GDM1 (cell line): ENCODE measurements around the gene XPO1.
"Not testable (repeated sequence)": the region's sequence is repeated elsewhere in the genome, so short reads cannot be mapped to it uniquely, and the experiment has no call there.

ENCODE experiments used
- DNase-seq: peaks from one replicate; lab custom pipeline; 2025; lab: John Stamatoyannopoulos, UW

The XPO1 gene

DNA sequence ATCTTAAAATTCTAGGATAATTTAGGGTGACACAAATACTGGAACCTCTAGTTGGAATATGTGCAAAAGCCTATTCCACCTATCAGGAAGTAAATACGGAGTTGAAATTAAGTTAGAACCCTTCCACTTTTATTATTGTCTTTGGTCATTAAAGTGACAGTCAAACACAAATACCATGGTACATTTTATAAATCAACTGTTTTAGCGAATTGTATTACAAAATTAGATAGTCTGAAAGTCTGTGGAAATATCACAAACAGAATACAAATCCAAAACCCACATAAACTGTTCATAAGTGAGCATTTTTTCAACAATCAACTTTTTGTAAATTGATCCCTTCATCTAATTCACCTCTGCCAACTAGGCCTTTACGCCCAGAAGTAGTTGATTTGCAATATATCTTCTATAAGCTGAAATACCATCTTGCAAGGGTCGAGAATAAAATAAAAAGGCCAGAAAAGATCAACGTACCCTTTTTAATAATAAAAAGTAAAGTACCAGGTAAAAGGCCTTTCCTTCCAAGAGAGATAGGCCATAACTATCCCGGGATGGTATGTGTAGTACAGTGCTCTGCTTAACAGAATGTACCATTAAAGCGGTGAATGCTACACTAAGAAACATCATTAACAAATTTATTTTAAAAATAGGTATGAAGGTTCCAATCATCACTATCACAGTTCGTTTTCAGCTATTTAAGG lies 68.6 kb downstream of the XPO1 start:
- no peak for DNase-seq

DNA sequence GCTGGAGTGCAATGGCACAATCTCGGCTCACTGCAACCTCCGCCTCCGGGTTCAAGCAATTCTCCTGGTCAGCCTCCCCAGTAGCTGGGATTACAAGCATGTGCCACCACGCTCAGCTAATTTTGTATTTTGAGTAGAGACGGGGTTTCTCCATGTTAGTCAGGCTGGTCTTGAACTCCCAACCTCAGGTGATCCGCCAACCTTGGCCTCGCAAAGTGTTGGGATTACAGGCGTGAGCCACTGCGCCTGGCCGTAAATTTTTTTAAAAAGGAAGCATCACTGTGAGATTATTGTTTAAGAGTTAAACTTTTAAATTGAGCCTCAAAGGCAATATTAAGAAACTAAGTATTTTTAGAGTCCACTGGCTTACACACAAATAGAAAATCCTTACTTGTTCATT lies 69.9 kb downstream of the XPO1 start:
- DNase-seq, result not testable (repeated sequence)

DNA sequence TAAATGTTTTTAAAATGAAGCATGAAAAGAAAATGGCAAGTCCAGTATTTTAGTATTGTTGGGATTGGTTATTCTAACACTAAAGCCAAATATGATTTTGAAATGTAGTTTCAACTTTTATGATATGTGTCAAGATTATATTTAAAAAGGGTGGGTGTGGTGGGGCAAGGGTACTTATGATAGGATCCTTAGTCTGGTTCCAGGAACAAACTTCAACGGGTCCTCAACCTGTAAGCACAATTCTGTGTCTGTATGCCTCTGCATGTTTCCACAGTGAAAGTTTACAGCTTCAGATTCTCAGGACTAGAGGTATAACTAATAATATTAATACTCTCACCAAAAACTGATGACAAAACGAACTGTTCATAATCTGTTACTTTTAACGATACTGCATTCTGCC lies 73.1 kb downstream of the XPO1 start:
- DNase-seq, result no peak

GRCh38 chr2:61463769-61464475 lies 74.2 kb downstream of the XPO1 start:
- DNase-seq, result no peak

GRCh38 chr2:61461404-61461803 lies 76.8 kb downstream of the XPO1 start:
- DNase-seq, result no peak

DNA sequence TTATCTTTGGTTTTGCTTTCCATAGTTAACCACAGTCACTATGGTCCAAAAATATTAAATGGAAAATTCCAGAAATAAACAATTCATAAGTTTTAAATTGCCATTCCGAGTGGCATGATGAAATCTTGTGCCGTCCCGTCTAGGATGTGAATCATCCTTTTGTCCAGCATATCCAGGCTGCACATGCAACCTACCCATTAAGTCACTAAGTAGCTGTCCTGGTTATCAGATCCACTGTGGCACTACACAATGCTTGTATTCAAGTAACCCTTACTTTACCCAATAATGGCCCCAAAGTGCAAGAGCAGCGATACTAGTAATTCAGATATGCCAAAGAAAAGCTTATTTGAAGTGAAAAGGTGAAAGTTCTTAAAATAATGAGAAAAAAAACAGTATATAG lies 78.0 kb downstream of the XPO1 start:
- DNase-seq, result no peak

- DNase-seq, result no peak
These were observed 81.3 kb downstream of the XPO1 start for GRCh38 chr2:61456746-61457420.

DNA sequence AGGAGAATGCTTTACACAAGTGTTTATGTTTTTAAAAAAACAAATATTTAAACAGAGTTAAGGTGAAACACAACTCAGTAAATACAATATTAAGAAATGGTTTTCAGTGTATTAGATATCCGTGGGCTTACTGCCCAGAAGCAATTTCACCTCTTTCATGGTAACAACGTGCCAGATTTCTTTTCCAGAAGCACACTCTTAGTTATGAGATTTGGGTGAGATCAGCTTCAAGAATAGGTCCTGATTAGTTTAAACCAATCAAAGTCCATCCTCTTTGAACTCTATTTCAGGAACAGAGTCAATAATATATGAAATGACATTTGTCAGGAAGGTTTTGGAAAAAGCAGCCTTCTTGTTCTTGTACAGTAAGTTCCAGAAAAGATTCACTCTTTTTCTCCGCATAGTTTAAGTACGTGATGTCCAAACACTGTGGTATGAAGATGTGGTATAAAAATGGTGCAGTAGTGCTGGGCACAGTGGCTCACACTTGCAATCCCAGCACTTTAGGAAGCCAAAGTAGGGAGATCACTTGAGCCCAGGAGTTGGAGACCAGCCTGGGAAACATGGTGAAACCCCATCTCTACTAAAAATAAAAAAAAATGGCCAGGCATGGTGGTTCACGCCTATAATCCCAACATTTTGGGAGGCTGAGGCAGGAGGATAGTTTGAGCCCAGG lies 81.9 kb downstream of the XPO1 start:
- DNase-seq, result no peak

DNA sequence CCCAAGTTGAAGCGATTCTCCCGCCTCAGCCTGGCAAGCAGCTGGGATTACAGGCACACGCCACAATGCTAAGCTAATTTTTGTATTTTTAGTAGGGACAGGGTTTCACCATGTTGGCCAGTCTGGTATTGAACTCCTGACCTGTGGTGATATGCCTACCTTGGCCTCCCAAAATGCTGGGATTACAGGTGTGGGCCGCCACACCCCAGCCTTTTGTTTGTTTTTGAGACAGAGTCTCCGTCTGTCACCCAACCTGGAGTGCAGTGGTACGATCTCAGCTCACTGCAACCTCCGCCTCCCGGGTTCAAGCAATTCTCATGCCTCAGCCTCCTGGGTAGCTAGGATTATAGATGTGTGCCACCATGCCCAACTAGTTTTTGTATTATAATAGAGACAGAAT lies 83.2 kb downstream of the XPO1 start:
- not testable (repeated sequence) for DNase-seq

DNA sequence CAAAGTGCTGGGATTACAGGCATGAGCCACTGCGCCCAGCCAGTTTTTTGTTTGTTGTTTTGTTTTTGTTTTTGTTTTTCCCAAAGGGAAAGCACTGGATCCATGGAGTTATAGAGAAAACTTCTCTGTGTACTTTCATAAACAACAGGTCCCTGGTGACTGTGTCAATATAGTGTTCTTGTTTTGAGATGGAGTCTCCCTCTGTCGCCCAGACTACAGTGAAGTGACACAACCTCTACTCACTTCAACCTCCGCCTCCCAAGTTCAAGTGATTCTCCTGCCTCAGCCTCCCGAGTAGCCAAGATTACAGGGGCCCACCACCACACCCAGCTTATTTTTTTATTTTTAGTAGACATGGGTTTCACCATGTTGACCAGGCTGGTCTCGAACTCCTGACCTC lies 83.8 kb downstream of the XPO1 start:
- no peak for DNase-seq

DNA sequence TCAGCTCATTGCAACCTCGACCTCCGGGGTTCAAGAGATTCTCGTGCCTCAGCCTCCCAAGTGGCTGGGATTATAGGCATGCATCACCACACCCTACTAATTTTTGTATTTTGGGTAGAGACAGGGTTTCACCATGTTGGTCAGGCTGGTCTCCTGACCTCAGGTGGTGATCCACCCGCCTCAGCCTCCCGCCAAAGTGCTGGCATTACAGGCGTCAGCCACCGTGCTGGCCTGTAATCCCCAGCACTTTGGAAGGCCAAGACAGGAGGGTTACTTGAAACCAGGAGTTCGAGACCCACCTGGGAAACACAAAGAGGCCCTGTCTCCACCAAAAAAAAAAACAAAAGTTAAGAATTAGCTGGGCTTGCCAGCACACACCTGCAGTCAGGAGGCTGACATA lies 85.8 kb downstream of the XPO1 start:
- DNase-seq, result no peak

DNA sequence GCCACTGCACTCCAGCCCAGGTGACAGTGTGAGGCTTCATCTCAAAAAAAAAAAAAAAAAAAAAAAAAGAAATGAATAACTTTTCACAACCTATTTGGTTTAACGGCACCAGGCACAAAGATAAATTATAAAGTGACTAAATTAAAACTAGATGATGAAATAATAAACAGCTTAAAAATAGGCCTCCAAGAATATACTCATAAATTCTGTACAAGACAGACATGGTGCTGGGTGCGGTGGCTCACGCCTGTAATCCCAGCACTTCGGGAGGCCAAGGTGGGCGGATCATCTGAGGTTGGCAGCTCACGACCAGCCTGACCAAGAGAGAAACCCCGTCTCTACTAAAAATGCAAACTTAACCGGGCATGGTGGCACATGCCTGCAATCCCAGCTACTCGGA lies 87.0 kb downstream of the XPO1 start:
- no peak for DNase-seq

- DNase-seq, result no peak
These were observed 88.0 kb downstream of the XPO1 start for GRCh38 chr2:61450144-61450543.

DNA sequence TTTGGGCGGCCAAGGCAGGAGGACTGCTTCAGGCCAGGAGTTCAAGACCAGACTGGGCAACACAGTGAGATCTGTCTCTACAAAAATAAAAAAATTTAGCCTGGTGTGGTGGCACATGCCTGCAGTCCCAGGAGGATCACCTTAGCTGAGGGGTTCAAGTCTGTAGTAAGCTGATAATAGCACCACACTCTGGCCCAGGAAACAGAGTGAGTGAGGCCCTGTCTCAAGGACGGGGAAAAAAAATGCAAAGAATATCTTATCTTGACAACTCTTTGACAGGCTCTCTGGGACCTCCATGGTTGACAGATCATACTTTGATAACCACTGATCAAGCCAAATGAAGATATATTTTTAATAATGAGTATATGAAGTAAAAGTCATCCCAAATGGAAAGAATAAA lies 89.9 kb downstream of the XPO1 start:
- no peak for DNase-seq

DNA sequence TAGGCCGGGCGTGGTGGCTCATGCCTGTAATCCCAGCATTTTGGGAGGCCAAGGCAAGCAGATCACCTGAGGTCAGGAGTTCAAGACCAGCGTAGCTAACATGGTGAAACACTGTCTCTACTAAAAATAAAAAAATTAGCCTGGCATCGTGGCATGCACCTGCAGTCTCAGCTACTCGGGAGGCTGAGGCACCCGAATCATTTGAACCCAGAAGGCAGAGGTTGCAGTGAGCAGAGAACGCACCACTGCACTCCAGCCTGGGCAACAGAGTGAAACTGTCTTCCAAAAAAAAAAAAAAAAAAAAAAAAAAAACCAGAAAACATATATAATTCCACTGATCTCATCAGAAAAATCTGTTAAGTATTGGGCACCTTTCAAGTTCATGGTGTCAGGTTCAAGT lies 91.2 kb downstream of the XPO1 start:
- DNase-seq, result not testable (repeated sequence)

GRCh38 chr2:61443342-61444041 lies 94.7 kb downstream of the XPO1 start:
- no peak for DNase-seq

GRCh38 chr2:61439241-61440002 lies 98.7 kb downstream of the XPO1 start:
- no peak for DNase-seq

- no peak for DNase-seq
These were observed 99.5 kb downstream of the XPO1 start for GRCh38 chr2:61438670-61439069.

GRCh38 chr2:61437170-61437569 lies 101.0 kb downstream of the XPO1 start:
- DNase-seq, result no peak

- no peak for DNase-seq
These were observed 102.1 kb downstream of the XPO1 start for GRCh38 chr2:61436092-61436491.

GRCh38 chr2:61435291-61435690 lies 102.9 kb downstream of the XPO1 start:
- no peak for DNase-seq
